Measurements from ENCODE around the gene TMEM87A. TPM values are rescaled to one million over a fixed set of nuclear protein-coding genes. Genes with fewer than 3 reads are reported as not detected.

Gene TMEM87A
- total and polyA plus RNA-seq, 11 donors, result 9.3 to 30.8 (median 19.9) TPM

DNA sequence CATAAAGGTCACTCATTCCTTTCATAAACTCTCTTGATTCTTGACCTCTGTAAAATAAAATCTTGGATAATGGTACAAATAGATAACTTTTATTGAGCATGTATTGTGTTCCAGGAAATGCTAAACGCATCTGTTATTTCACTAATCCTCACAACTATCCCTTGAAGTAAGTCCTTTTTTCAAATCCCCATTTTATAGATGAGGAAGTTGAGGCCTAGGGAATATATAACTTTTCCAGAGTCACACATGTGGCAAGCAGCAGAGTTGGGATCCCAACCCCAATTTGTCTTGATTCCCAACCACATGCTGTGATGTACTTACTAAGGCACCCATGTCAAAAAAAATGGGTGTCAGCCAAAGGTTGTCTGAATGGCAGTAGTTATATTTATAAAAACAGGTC is 71.4 kb downstream of the TMEM87A start:
- intact Hi-C loops (cut with DNase I), result no loop called here
- Histone ChIP-seq H3K27ac (no peak overlapping the region), H3K27me3 (no peaks in the 10 kb centered on the region), H3K4me3 (no peak overlapping the region), H3K9me3 (no peaks in the 10 kb centered on the region), H3K4me1 (peaks cover 0 to 23% (median 8%) of the 10 kb centered on the region in 12 donors), H3K36me3 (peaks cover 0 to 49% (median 28%) of the 10 kb centered on the region in 9 donors)
- 93 to 99% (median 95%) methylated on average over 1 of the region's 1 CpG for WGBS, 4 donors
- DNase-seq (no peak), ATAC-seq (no peak)
- no peak for TF ChIP-seq POLR2A (IDR thresholded peaks at IDR 0.05)
- TF ChIP-seq, protein P1, sequence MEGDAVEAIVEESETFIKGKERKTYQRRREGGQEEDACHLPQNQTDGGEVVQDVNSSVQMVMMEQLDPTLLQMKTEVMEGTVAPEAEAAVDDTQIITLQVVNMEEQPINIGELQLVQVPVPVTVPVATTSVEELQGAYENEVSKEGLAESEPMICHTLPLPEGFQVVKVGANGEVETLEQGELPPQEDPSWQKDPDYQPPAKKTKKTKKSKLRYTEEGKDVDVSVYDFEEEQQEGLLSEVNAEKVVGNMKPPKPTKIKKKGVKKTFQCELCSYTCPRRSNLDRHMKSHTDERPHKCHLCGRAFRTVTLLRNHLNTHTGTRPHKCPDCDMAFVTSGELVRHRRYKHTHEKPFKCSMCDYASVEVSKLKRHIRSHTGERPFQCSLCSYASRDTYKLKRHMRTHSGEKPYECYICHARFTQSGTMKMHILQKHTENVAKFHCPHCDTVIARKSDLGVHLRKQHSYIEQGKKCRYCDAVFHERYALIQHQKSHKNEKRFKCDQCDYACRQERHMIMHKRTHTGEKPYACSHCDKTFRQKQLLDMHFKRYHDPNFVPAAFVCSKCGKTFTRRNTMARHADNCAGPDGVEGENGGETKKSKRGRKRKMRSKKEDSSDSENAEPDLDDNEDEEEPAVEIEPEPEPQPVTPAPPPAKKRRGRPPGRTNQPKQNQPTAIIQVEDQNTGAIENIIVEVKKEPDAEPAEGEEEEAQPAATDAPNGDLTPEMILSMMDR (IDR thresholded peaks at IDR 0.05), result no peak

DNA sequence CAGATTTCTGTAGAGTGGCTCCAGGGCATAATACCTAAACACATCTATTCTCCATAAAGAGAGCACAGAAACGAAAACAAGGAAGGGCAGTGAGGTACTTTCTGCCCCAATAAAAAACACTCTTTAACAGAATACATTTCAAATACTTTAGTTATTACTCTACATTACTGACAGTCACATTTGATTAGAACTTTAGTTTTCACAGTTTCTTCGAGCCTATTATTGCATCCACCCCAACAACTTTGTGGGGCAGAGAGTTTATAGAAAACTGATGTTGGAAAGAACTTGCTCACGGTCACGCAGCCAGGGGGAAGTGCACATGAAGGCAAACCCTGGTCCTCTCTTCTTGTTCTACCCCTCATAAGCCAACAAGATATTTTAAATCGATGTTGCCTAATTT is 74.1 kb downstream of the TMEM87A start:
- intact Hi-C loops (cut with DNase I), result no loop called here
- DNase-seq (no peak), ATAC-seq (no peak)
- Histone ChIP-seq H3K36me3 (peaks cover 0 to 49% (median 27%) of the 10 kb centered on the region in 9 donors), H3K27me3 (no peaks in the 10 kb centered on the region), H3K27ac (no peak overlapping the region), H3K9me3 (peaks cover 0 to 5% (median 0%) of the 10 kb centered on the region in 12 donors), H3K4me1 (peaks cover 0 to 3% (median 0%) of the 10 kb centered on the region in 12 donors), H3K4me3 (no peak overlapping the region)
- TF ChIP-seq, protein P1 (IDR thresholded peaks at IDR 0.05), result no peak
- TF ChIP-seq POLR2A (IDR thresholded peaks at IDR 0.05), result no peak
- 82 to 97% (median 95%) methylated on average over 5 of the region's 5 CpGs for WGBS, 4 donors

DNA sequence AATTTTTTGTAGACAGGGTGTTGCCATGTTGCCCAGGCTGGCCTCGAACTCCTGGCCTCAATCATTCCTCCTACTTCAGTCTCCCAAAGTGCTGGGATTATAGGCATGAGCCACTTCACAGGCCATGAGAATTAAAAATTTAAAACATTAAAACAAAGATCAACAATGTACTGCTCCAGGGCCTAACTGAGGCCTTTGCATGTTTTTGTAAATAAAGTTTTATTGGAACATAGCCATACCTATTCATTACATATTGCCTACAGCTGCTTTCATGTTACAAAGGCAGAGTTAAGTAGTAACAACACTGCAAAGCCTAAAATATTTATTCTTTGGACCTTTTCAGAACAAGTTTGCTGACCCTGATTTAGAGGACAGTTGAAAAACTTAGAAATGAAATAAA is 74.7 kb downstream of the TMEM87A start:
- Histone ChIP-seq H3K27ac (no peak overlapping the region), H3K36me3 (peaks cover 0 to 52% (median 27%) of the 10 kb centered on the region in 9 donors), H3K4me1 (peaks cover 0 to 3% (median 0%) of the 10 kb centered on the region in 12 donors), H3K4me3 (no peak overlapping the region), H3K27me3 (no peaks in the 10 kb centered on the region), H3K9me3 (peaks cover 0 to 5% (median 0%) of the 10 kb centered on the region in 12 donors)
- TF ChIP-seq, protein P1 (IDR thresholded peaks at IDR 0.05), result no peak
- no peak for TF ChIP-seq POLR2A (IDR thresholded peaks at IDR 0.05)
- no peak for DNase-seq
- intact Hi-C loops (cut with DNase I), result no loop called here
- no peak for ATAC-seq
- WGBS, 4 donors, result 86 to 100% (median 96%) methylated on average over 1 of the region's 1 CpG

DNA sequence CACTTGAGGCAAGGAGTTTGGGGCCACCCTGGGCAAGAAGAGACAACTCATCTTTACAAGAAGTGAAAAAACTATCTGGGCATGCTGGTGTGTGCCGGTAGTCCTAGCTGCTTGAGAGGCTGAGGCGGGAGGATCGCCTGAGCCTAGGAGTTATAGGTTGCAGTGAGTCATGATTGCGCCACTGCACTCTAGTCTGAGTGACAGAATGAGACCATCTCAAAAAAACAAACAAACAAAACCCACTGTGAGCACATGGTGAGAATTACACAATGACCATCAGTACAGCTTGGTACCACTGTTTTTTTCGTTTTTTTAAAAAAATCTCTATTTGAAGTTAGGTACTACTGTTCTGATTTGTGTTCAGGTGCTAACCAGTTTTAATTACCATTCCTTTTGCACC is 78.7 kb downstream of the TMEM87A start:
- no peak overlapping the region for H3K4me3 ChIP-seq
- intact Hi-C loops (cut with DNase I), result no loop called here
- DNase-seq (no peak), ATAC-seq (no peak)
- H3K4me1 ChIP-seq, result peaks cover 0 to 5% (median 0%) of the 10 kb centered on the region in 12 donors
- TF ChIP-seq, protein P1 (IDR thresholded peaks at IDR 0.05), result no peak
- TF ChIP-seq POLR2A (IDR thresholded peaks at IDR 0.05), result no peak
- no peaks in the 10 kb centered on the region for H3K27me3 ChIP-seq
- no peak overlapping the region for H3K27ac ChIP-seq
- H3K36me3 ChIP-seq, result peaks cover 0 to 60% (median 54%) of the 10 kb centered on the region in 9 donors
- peaks cover 0 to 5% (median 0%) of the 10 kb centered on the region in 12 donors for H3K9me3 ChIP-seq
- 94 to 96% (median 95%) methylated on average over 5 of the region's 5 CpGs for WGBS, 4 donors

All from heart left ventricle (tissue), 16 donors.